PC-3 (cell line): ENCODE results near the gene LCNL1. TPM values are rescaled to one million over a fixed set of nuclear protein-coding genes. Genes with fewer than 3 reads are reported as not detected.

Experiments used
- ATAC-seq: fragments of 200-7000 bp; cut with Tn5 transposase; 2 replicates; pipeline ENCODE4 v1.9.1; 2020; ENCODE audit warnings: mild to moderate bottlenecking, moderate library complexity
- BruUV-seq: library from RNA; stranded (reverse); fragments of 400-500 nt; replicated peaks from 2 replicates; lab custom pipeline; 2021; lab: Mats Ljungman, UMichigan
- CTCF ChIA-PET: fragments of 300-600 bp; sonication (Branson Sonifier 250); formaldehyde crosslinking; loops from one replicate; lab custom pipeline; 2022; ENCODE audit warnings: antibody characterized with exemption; lab: Charles Lee
- POLR2A ChIA-PET: fragments of 300-600 bp; sonication (Branson Sonifier 250); formaldehyde crosslinking; loops from one replicate; lab custom pipeline; 2022; ENCODE audit warnings: antibody characterized with exemption; ENCODE audit not compliant: unreplicated experiment; lab: Charles Lee
- DNase-seq: peaks from one replicate; pipeline ENCODE4 v3.0.0-alpha.2; 2015
- H2AFZ ChIP-seq: fragments of 300-600 bp; sonication (generic); 2 replicates; pipeline ENCODE4 v1.6.0; 2016; ENCODE audit warnings: antibody characterized with exemption, low read length
- H3F3A ChIP-seq: fragments of 300-600 bp; sonication (generic); one replicate; pipeline ENCODE4 v1.6.0; 2017; ENCODE audit warnings: antibody characterized with exemption, low read length, control low read depth, mild to moderate bottlenecking; ENCODE audit not compliant: unreplicated experiment
- H3K27ac ChIP-seq: fragments of 300-600 bp; sonication (generic); 2 replicates; pipeline ENCODE4 v1.5.1; 2016; ENCODE audit warnings: mild to moderate bottlenecking, low read length
- H3K27me3 ChIP-seq: fragments of 300-600 bp; sonication (generic); 2 replicates; pipeline ENCODE4 v1.6.1; 2016; ENCODE audit warnings: low read length, mixed read lengths
- H3K36me3 ChIP-seq: fragments of 300-600 bp; sonication (generic); 2 replicates; pipeline ENCODE4 v1.6.1; 2016; ENCODE audit warnings: low read depth, mixed run types, low read length, mixed read lengths
- H3K4me1 ChIP-seq: fragments of 300-600 bp; sonication (generic); 2 replicates; pipeline ENCODE4 v1.5.1; 2016; ENCODE audit warnings: low read length; ENCODE audit not compliant: insufficient read depth
- H3K4me2 ChIP-seq: fragments of 300-600 bp; sonication (generic); 2 replicates; pipeline ENCODE4 v1.6.0; 2016; ENCODE audit warnings: low read length
- H3K4me3 ChIP-seq: fragments of 300-600 bp; sonication (generic); 2 replicates; pipeline ENCODE4 v1.5.1; 2016; ENCODE audit warnings: mild to moderate bottlenecking, low read length, mixed read lengths
- H3K79me2 ChIP-seq: fragments of 300-600 bp; sonication (generic); 2 replicates; pipeline ENCODE4 v1.6.1; 2017; ENCODE audit warnings: low read length, mixed read lengths
- H3K9ac ChIP-seq: fragments of 300-600 bp; sonication (generic); 2 replicates; pipeline ENCODE4 v1.6.0; 2016; ENCODE audit warnings: mild to moderate bottlenecking, low read length
- H3K9me2 ChIP-seq: fragments of 300-600 bp; sonication (generic); replicated peaks from 2 replicates; pipeline ENCODE4 v1.6.1; 2016; ENCODE audit warnings: mixed run types, low read length, mixed read lengths
- H3K9me3 ChIP-seq: fragments of 300-600 bp; sonication (generic); 2 replicates; pipeline ENCODE4 v1.6.1; 2016; ENCODE audit warnings: low read length, mixed read lengths
- H4K20me1 ChIP-seq: fragments of 300-600 bp; sonication (generic); 2 replicates; pipeline ENCODE4 v1.6.1; 2016; ENCODE audit warnings: low read length, mixed read lengths
- EZH2 ChIP-seq: fragments of 300-600 bp; sonication (generic); IDR thresholded peaks from one replicate; pipeline ENCODE4 v1.6.1; 2017; ENCODE audit warnings: antibody characterized with exemption, mild to moderate bottlenecking, low read length; ENCODE audit not compliant: unreplicated experiment
- EZH2phosphoT487 ChIP-seq: fragments of 300-600 bp; sonication (generic); IDR thresholded peaks from 2 replicates; pipeline ENCODE4 v1.6.1; 2018; ENCODE audit warnings: mild to moderate bottlenecking, antibody characterized with exemption, low read length, borderline replicate concordance
- intact Hi-C: fragments of 100-400 bp; cut with micrococcal nuclease; formaldehyde crosslinking; loops from 2 replicates; pipeline ENCODE4 v1.9.0; 2023
- total RNA-seq: library from RNA; depleted of rRNA; stranded (reverse); fragments of >200 nt; gene quantifications from 2 replicates; pipeline ENCODE4 v1.2.3, GENCODE V29; 2014
- TF ChIP-seq, protein P1 (sequence below): fragments of 300-600 bp; sonication (generic); conservative IDR thresholded peaks from 2 replicates; pipeline ENCODE4 v1.5.1; 2017; ENCODE audit warnings: antibody characterized with exemption, low read depth, mild to moderate bottlenecking, low read length

The LCNL1 gene
- total RNA-seq, 1 experiment from 2014 or later: not detected

DNA sequence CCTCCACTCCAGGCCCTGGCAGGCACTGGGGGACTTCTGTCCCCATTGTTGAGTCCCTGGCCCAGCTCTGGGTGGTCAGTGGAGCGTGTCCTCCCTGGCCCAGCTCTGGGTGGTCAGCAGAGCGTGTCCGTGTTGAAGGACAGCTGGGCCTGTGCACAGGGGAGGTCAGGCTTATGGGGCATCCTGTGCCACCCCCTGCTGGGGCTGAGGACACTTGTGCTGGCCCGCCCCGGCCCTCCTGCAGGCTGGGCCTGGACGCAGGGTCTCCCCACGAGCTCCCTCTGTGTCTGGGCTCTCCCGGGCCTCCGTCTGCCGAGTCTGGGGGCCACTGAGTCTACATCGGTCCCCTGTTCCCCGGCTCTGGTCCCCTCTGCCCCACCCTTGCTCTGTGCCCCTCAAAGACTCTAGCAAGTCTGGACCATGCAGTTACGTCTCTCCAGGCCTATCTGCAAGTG is 25.1 kb downstream of the LCNL1 start:
- Histone ChIP-seq H3K4me1 (no peaks in the 10 kb centered on the region), H3K27me3 (no peaks in the 10 kb centered on the region), H3F3A (no peaks in the 10 kb centered on the region), H3K9me2 (no peaks in the 10 kb centered on the region), H3K4me2 (no peak overlapping the region), H3K9me3 (no peaks in the 10 kb centered on the region), H3K79me2 (no peaks in the 10 kb centered on the region), H2AFZ (no peak overlapping the region), H3K27ac (no peak overlapping the region), H3K9ac (no peak overlapping the region), H3K4me3 (no peak overlapping the region), H3K36me3 (no peaks in the 10 kb centered on the region), H4K20me1 (no peaks in the 10 kb centered on the region)
- BruUV-seq: no TSS peak
- POLR2A ChIA-PET: no interaction called here
- ATAC-seq (no peak), DNase-seq (no peak)
- TF ChIP-seq EZH2 (no peak), EZH2phosphoT487 (no peak)
- TF ChIP-seq, protein P1, sequence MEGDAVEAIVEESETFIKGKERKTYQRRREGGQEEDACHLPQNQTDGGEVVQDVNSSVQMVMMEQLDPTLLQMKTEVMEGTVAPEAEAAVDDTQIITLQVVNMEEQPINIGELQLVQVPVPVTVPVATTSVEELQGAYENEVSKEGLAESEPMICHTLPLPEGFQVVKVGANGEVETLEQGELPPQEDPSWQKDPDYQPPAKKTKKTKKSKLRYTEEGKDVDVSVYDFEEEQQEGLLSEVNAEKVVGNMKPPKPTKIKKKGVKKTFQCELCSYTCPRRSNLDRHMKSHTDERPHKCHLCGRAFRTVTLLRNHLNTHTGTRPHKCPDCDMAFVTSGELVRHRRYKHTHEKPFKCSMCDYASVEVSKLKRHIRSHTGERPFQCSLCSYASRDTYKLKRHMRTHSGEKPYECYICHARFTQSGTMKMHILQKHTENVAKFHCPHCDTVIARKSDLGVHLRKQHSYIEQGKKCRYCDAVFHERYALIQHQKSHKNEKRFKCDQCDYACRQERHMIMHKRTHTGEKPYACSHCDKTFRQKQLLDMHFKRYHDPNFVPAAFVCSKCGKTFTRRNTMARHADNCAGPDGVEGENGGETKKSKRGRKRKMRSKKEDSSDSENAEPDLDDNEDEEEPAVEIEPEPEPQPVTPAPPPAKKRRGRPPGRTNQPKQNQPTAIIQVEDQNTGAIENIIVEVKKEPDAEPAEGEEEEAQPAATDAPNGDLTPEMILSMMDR: no peak
- intact Hi-C loops: no loop called here
- CTCF ChIA-PET: no interaction called here

DNA sequence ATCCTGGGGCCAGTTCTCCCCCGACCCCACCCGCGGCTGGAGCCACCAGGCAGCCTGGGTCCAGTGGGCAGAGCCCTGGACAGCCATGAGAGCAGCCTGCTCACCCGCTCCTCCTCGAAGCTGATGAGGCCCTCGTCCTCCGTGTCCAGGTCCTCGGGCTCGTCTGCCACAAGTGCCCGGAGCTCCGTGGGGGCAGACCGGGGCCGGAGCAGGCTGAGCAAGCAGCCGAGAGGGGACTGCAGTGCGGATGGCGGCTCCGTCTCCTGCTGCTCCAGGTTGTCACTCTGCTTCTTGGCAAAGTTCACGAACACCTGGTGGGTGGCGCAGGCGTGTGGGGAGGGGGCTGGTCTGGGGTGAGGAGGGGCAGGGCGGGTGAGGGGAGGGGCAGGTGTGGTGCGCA is 25.5 kb downstream of the LCNL1 start:
- intact Hi-C loops: no loop called here
- BruUV-seq: no TSS peak
- H3K9ac ChIP-seq: no peak overlapping the region
- POLR2A ChIA-PET: no interaction called here
- no peaks in the 10 kb centered on the region for H3K9me2 ChIP-seq
- H3K27ac ChIP-seq: no peak overlapping the region
- no peaks in the 10 kb centered on the region for H4K20me1 ChIP-seq
- no peaks in the 10 kb centered on the region for H3K79me2 ChIP-seq
- TF ChIP-seq EZH2: no peak
- TF ChIP-seq, protein P1: no peak
- TF ChIP-seq EZH2phosphoT487: no peak
- no peaks in the 10 kb centered on the region for H3K27me3 ChIP-seq
- DNase-seq (no peak), ATAC-seq (no peak)
- no peak overlapping the region for H3K4me2 ChIP-seq
- H3K9me3 ChIP-seq: no peaks in the 10 kb centered on the region
- H2AFZ ChIP-seq: no peak overlapping the region
- no peaks in the 10 kb centered on the region for H3F3A ChIP-seq
- no peaks in the 10 kb centered on the region for H3K4me1 ChIP-seq
- H3K36me3 ChIP-seq: no peaks in the 10 kb centered on the region
- CTCF ChIA-PET: no interaction called here
- no peak overlapping the region for H3K4me3 ChIP-seq

DNA sequence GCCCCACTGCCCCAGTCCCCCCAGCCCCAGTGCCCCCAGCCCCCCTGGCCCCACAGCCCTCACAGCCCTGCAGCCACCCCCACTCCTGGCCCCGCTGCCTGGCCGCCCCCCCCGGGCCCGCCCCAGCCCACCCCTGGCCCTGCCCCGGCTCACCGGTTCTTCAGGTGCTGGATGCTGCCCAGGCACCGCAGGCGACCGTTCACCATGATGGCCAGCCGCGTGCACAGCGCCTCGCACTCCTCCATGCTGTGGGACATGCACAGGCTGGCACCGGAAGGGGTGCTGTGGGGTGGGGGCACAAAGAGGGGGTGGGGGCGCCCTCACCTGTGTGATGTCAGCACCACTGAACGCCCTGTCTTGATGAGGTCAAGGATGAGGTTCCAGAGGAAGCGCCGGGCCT is 26.4 kb downstream of the LCNL1 start:
- no peaks in the 10 kb centered on the region for H3K9me2 ChIP-seq
- no peaks in the 10 kb centered on the region for H4K20me1 ChIP-seq
- DNase-seq: no peak
- H3K4me2 ChIP-seq: no peak overlapping the region
- ATAC-seq: no peak
- H3K27ac ChIP-seq: no peak overlapping the region
- CTCF ChIA-PET: no interaction called here
- H2AFZ ChIP-seq: no peak overlapping the region
- intact Hi-C loops: no loop called here
- no peaks in the 10 kb centered on the region for H3K27me3 ChIP-seq
- POLR2A ChIA-PET: no interaction called here
- H3F3A ChIP-seq: no peaks in the 10 kb centered on the region
- H3K4me1 ChIP-seq: no peaks in the 10 kb centered on the region
- TF ChIP-seq EZH2 (no peak), EZH2phosphoT487 (no peak)
- TF ChIP-seq, protein P1: no peak
- no peaks in the 10 kb centered on the region for H3K36me3 ChIP-seq
- no peaks in the 10 kb centered on the region for H3K79me2 ChIP-seq
- BruUV-seq: no TSS peak
- H3K4me3 ChIP-seq: no peak overlapping the region
- no peak overlapping the region for H3K9ac ChIP-seq
- no peaks in the 10 kb centered on the region for H3K9me3 ChIP-seq
